ENCODE measurements around the gene TRMT61B.

- TF ChIP-seq CTCF (IDR thresholded peaks at IDR 0.05) (no peak), POLR2A (IDR thresholded peaks at IDR 0.05) (no peak)
These were observed 489 bp downstream of the TRMT61B start for GRCh38 chr2:28869494-28870145.

All from transverse colon (tissue), 3 donors.